OCI-LY3 (cell line): ENCODE measurements around the gene RXRA.

Experiments
- CTCF ChIP-seq: fragments of 200-600, 300-600 bp; sonication (generic); IDR thresholded peaks from 2 replicates; pipeline ENCODE4 v1.5.1; 2014; ENCODE audit warnings: antibody characterized with exemption, low read length, low read depth
- EZH2phosphoT487 ChIP-seq: fragments of 200-600 bp; shearing (Covaris generic); IDR thresholded peaks from 2 replicates; pipeline ENCODE4 v1.6.1; 2018; ENCODE audit warnings: antibody characterized with exemption, mixed run types, low read depth

GRCh38 chr9:134370638-134371037 lies 44.4 kb downstream of the RXRA start:
- no peak for TF ChIP-seq CTCF
- no peak for TF ChIP-seq EZH2phosphoT487
